CMK (cell line): ENCODE data around the gene MAGEB16.
A peak's percentile ranks its signal among the peaks of the same experiment; 100 is the strongest.

ENCODE experiments used
- DNase-seq: peaks from one replicate; pipeline ENCODE4 v3.0.0-alpha.2; 2010; ENCODE audit warnings: low read depth

MAGEB16 gene

GRCh38 chrX:35798042-35798441 lies at the start of gene MAGEB16:
TSS of gene MAGEB16 (plus strand) at chrX:35798342. CDS start at chrX:35802197, 3,855 bp downstream.
- no peak for DNase-seq

- no peak for DNase-seq
Observed at GRCh38 chrX:35773958-35774564, 24.1 kb upstream of the MAGEB16 start.

- no peak for DNase-seq
Observed at GRCh38 chrX:35785075-35785474, 13.1 kb upstream of the MAGEB16 start.

- DNase-seq: no peak
Observed at GRCh38 chrX:35786271-35786670, 11.9 kb upstream of the MAGEB16 start.

DNA sequence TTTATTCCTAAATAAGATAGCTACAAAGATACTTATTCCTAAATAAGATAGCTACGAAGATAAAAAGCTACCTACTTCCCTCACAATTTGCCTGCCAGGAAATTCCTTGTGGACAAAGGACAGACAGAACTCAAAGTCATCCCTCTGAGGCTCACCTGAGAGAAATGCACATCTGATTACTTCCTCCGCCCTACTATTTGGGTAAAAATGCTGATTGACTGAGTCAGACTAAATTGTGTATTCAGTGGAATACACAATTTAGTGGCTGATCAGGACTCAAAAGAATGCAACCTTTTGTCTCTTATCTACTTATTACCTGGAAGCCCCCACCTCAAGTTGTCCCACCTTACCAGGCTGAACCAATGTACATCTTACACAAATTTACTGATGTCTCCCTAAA lies 10.3 kb upstream of the MAGEB16 start:
- DNase-seq: no peak

- peak; percentile 79 for DNase-seq
Observed at GRCh38 chrX:35800474-35800873, 2.3 kb downstream of the MAGEB16 start.

- no peak for DNase-seq
Observed at GRCh38 chrX:35809781-35810180, 11.6 kb downstream of the MAGEB16 start.

DNA sequence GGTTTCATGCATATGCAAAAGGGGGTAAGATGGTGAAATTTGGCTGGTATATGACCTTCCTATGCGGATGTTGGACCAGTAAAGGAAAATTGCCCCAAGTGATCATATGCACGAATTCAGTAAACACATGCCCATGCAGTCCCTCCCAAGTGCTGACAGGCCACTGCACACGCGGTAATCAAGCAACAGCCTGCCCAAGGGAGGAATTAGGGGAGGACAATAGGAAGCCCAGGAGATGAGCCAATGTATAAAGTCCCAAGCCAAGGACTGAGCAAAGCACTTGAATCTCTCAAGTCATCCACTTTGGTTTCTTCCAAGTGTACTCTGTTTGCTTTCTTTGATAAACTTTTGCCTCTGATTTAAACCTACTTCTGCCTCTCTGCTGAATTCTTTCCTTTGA lies 21.1 kb downstream of the MAGEB16 start:
- DNase-seq: no peak

DNA sequence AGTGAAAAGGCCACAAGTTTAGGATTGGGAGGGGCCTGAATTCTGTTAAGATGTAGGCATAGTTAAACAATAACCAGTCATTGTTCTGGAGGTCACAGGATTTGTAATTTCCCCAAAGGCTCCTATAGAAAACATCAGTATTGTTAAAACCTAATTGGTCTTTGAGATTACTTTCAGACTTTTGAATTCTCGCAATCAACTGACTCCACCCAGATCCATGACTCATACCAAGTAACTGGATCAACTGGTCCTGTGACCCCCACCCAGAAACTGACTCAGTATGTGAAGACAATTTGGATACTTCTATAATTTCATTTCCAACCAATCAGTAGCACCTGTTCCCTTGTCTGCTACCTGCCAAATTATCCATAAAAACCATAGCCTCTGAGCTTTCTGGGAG lies 28.4 kb downstream of the MAGEB16 start:
- no peak for DNase-seq

DNA sequence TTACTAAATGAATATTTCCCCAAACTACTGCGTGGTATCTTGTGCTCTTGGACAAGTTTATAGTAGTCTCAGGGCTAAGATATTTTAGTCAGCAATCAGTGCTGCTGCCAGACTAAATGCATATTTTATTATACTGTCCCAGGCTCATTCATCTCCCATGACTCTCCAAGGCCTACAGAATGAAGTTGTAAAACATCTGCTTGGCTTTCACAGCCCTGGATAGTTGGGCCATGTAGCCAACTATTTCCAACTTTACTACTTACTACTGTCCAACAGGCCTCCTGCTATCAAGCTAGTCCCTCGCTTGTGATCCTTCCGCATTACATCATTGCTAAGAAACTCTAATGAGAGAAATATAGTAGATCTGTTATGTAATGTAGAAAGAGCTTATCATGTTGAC lies 31.4 kb downstream of the MAGEB16 start:
- no peak for DNase-seq

DNA sequence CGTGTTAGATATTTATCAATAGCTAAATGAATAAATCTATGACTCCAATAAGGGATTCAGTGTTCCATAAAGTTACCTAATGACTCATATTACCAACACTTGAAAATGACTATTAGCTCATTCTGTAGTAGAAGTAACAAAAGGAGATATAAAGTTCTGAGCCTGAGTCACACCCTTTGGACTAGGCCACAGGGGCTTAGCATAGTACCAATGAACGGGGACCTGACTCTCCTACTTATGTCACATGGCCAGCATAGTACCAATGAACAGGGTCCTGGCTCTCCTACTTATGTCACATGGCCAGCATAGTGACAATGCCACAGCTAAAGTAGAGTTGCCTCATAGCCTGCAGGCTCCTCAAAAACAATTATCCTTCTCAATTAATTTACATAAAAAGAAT lies 43.7 kb downstream of the MAGEB16 start:
- DNase-seq: peak; percentile 9

DNA sequence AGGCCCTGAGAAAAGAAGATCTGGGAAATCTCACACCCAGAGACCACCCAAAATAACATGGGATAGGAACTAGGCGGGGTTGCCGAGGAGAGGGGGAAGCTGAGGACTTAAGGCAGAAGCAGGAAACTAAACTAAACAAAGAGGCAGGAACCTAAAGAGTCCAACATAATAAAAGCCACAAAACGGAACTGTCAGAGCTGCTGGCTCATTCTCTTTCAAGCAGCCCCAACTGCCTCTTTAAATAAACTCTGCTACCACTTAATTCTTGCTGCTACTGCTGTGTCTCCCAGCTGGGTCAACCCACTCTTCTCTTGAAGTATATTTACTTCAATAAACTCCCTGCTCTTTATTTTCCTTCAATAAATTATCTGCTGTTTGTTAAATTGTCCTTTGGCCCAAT lies 44.5 kb downstream of the MAGEB16 start:
- DNase-seq: peak; percentile 22

DNA sequence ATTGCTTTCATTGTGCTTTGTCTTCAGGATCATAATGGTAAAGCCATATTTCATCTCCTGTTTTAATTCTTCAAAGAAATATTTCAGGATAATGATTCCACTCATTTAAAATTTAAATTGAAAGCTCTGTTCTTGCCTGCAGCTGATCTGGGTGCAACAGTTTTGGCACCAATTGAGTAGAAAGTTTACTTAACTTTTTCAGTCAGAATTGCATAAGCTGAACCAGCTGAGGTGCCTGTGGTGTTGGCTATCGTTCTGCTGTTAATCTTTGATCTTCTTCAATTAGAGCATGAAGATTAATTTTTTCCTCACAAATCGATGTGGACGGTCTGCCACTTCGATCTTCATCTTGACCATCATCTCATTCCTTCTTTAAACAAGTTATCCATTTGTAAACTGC lies 49.6 kb downstream of the MAGEB16 start:
- no peak for DNase-seq
